KG1 (cell line): Measurements from ENCODE around the gene LBH.

ENCODE experiments used
- DNase-seq: peaks from one replicate; lab custom pipeline; 2025; lab: John Stamatoyannopoulos, UW

LBH gene

DNA sequence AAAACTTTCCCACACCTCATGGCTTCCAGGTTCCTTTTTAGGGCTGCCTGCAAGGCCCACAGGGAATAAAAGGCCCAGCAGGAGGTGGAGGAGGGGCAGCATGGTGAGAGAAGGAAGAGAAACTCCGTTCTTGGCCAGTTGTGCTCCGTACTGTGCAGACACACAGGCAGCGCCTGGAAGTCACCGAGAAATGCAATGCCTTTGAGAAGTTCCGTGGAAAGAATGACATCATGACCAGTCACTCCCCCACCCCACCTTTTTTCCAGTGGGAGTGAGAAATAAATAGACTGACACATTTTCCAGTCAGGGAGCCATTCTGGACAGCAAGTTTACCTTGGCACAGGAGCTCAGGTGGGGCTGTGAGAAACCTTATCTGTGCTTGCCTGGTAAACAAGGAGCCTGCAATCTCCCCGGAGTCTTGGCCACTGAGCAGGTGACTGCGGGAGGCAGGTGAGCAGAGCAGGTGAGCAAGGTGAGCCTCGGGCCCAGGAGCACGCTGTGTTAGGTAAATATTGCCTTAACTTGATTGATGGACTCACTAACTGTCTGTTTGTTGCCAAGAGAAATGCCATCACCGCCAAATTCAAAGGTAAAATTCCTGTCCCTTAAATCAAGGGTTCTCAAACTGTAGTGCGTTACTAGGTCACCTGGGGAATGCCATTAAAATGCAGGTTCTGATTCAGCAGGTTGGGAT, 13.5 kb upstream of the LBH start:
- DNase-seq: no peak

DNA sequence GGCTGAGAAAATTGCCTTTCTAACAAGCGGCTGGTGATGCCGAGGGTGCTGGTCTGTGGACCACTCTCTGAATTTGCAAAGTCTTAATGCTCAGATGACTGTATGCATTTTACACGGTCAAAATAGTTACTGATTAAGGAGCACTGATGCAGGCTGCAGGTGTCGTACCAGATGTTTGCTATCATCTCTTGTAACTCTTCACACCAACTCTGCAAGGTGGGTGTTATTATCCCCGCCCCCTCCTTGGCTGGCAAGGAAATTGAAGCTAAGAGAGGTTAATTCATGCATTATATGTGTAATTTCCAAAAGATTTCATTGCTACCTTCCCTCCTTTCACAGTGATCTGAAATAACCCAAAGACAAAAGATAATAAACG, 13.0 kb upstream of the LBH start:
- no peak for DNase-seq

DNA sequence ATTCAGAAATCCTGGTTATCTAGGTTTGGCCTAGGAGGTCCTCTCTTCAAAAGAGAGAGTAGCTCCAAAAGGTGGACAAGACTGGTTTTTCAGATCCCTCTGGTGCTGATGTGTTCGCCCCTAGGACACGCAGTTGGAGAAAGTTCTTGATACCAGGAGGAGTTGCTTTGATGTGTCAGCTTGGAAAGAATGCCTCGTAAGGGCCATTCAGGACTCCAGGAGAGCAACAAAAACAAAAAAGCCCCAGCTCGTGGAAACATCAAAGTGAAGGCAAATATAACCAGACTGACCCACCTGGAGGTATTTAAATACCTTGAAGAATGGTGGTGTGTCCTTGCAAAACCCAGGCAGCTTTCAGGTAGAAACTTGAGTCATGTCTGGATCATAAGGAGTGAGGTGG, 12.5 kb upstream of the LBH start:
- DNase-seq: no peak

DNA sequence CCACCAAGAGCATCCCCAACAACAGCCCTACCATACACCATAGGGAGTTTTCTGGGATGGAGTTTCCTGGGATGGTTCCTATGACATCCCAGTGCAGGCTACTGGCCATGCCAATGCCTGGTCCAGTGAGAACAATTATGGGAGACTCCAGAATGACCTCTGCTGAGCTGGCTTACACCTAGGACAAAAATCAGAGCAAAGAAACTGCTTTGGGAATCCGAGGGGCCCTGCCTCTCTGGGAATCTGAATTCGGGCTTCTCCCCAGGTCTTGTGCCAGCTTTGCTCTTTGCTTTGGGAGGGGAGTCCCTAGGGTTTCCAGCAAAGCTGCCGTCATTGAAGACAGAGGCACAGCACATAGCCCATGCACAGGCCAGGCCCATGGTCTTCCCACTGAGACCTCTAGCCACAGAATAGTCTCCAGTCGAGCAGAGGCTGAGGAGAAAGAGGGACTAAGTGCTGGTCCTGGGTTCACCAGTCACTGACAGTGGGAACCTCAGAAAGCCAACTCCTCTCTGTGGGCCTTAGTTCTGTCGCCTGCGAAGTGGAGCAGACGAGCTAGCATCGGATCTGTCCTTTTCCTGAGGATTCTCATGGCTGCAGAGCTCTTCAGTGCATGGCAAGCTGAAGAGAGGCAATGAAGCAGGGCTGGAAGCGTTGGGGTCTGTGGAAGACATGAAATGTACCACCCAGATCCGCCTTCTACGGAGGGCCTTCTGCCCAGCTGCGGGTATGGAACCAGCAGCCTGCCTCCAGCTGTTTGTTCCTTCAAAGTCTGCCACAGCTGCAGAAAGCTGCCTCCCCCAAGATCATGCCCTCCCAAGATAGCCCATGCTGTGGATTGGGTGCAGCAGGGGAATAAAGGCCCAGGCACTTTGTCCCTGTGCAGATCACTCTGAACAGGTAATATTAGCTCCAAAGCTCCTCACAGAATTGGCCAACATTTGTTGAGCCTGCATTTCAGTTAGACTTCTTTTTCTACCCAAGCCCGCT, 11.2 kb upstream of the LBH start:
- no peak for DNase-seq

DNA sequence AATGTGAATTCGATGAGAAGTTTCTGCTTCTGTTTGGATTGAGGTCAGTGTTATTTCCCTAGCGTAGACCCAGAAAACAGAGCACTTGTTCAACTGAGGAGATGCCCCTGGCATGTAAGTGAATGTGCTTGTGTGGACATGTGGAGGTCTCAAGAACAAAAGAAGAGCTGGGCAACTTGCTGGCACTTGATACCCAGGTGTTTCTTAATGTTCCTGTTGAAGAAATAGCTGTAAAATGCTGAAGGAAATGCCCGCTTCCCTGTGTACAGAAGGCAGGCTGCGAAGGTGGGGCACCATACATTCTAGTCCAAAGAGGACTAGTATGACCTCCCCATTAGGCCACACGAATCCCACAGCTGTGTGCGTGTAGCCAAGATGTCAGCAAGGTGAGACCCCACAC, 9.8 kb upstream of the LBH start:
- DNase-seq: no peak

DNA sequence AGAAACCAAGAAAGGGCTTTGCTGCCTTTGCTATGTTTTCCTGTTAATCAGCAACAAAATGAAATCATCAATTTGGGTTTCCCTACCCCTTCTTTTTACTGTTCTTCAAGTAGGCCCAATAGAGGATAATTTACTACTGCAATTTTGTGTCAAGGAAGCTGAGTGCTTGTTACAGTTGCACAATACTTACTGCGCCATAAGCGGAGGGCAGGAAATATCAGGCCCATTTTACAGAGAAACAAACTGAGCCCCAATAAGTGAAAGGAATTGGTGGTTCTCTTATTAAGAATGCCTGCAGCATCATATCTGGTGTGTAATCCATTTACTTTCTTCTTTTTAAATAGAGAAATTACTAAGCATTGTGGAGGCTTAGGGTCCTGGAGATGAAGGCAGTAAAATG, 9.3 kb upstream of the LBH start:
- no peak for DNase-seq

DNA sequence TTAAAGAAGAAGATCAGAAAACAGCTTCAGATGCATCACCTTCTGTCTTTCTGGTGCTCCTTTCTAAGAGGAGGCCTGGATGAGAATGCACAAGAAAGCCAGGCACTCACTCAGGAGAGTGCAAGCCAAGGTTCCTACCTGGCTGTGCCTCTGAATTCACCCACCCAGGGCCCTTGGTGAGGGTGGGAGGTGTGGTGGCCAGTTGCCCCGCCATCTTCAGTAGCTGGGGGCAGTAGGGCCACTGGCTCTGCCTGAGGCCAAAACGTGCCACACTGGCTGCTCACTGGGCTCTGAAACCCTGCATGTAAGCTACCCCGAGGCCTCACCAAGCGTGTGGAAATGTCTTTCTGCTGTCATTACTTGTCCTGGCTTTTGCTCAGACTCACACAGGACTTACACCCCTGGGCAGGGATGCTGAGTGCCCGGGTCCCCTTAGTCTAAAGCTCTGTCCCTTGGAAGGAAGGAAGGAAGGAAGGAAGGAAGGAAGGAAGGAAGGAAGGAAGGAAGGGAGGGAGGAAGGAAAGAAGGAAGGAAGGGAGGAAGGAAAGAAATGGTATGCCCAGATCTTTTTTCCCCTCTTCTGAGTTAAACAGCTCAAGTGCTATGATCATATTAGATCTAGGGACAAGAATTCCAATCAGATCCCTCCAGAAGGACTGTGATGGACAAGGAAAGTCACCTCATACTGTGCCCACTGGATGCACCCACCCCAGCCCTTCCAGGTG, 8.5 kb upstream of the LBH start:
- DNase-seq: no peak

DNA sequence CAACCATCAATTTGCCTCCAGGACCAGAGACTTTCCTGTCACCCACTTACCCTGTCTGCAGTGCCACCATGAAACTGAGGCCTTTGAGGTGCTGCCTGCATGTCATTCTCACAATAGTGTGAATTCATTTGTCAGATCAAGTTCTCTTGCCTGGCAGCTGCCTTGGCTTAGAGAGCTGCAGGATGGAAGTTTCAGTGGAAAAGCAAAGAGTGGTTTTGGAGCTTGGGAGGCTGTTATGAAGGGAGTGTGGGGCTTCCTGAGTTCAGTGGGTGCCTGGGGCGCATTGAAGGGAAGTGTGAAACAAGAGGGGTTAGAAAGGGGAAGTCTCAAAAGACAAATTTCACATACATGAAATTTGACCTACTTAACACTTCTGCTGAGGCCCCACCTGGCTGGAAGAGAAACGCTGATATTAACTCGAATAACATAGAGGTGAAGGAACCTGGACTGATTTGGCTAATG, 7.9 kb upstream of the LBH start:
- no peak for DNase-seq

DNA sequence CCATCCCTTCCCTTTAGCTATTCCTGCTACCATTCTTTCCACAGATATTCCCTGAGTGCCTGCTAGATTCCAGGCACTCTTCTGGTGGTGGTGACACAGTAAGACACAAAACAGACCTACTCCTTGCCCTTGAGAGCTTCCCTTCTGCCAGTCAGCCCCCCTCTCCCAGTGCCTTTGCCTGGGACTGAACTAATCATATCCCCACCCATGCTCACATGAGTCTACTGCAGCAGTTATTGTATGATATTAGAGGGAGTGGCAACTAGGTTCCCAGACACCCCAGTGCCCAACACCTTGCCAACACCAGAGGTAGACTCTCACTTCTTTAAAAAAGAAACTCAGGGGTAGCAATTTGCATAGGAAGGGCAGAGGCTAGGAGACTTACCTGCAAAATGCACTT, 7.2 kb upstream of the LBH start:
- DNase-seq: no peak

DNA sequence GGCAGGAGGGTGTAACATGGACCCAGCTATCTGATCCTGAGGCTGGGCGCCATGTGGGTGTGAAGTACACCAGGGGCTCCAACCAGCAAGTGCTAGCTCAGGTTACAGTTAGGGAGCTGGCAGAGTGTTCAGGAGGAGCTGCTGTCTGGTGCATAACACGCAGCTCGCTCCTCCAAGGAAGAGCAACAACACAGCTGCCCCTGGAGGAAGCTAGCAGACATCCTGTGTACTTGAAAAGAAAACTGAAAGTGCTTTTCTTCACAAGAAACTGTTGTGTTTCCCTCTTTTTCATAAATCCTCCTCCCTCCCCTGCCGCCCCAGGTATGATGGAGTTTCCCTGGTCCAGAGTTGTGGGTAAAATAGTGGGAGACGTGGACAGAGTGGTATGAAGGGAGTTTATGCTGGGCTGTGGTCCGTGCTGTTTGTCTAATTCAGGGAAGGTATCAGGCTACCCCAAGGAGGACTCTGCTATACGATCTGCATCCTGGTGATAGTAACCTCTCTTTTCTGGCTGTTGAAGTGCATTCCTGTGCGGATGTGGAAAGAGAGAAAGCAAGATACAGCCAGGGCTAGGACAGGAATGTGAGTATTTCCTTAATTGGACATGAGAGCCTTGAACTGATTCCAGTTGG, 6.1 kb upstream of the LBH start:
- DNase-seq: peak; percentile 79

DNA sequence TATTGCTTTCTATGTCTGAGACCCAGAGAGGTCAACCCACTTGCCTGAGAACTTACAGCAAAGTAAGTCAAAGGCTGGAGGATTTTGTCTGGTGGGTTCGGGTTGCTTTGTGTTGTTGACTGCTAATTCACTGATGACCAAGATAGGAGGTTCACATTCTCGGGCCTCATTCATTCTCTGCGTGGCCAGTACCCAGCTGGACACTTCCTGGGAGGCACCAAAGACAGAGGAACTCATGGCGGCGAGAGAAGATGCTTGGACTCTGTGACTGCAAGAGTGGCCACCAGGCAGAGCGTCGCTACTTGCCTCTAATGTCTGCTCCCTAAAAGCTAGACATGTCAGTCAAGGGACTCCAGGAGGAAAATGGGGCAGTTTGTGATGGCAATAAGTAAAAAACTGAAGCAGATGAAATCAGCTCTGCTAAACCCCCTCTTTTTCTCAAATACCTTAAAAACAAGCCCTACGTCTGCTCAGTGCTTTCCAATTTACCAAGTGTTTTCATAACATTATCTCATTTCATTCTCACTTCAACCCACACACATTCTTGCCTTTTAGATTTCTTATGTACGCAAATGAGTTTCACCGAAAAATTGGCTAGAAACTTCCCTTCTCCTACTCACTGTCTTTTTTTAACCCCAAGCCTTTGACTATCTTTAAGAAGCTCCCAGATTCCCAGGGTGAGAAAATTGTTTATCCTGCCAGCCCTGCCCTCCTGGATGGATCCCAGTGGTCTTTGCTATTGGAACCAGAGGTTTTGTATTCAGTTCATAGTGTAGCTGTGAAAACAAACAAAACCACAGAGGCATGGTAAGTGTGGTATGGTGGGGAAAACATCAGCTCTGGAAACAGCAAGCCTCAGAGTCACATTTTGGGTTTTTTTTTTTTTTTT, 4.9 kb upstream of the LBH start:
- DNase-seq: no peak

DNA sequence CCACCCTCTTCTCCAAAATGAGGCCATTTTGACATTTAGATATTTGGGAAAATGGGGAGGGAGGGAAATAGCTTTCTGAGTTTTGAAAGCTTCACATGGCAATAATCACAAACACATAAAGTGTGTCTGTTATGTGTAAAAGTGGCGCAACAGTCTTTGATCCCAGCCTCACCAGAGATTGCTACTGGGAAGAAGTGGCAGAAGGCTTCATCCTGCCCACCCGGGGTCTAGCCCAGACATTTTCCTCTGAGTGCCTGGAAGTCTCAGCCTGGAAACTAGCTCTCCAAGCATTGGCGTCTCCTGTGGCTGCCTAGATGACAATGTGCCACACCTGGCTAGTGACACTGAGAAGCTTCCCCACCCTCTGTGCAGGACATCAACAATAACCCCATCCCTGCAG, 1.7 kb upstream of the LBH start:
- DNase-seq: no peak

DNA sequence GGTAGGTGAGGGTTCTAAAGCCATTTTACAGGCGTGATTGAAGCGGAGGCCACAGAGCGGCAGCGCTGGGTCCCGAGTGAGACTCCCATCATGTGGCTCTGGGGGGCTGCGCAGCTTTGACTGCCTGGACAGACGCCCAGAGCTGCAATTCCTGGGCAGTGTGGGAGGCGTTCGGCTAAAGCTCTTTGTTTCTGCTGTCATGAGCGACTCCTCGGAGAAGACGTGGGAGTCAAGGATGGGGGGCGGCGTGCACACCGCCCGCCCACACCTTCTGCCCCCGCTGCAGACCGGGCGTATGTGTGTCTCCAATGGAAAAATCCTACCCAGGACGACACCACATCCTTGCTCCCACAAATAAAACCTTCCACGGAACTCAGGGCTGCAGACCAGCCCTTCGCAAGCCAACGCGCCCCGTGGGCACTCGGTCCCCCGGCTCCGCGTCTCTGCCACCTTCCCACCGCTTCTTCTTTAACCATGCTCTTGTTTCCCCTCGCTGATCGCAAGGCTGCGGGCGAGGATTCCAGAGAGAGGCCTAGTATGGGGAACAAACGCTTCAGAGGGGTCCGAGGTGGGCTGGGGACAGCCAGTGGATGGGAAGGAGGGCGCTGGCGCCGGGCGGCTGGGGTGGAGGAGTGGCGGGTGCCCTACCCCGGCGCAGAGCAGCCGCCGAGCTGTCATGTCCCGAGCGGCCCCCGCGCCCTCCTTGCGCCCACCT, 680 bp upstream of the LBH start:
- DNase-seq: no peak

DNA sequence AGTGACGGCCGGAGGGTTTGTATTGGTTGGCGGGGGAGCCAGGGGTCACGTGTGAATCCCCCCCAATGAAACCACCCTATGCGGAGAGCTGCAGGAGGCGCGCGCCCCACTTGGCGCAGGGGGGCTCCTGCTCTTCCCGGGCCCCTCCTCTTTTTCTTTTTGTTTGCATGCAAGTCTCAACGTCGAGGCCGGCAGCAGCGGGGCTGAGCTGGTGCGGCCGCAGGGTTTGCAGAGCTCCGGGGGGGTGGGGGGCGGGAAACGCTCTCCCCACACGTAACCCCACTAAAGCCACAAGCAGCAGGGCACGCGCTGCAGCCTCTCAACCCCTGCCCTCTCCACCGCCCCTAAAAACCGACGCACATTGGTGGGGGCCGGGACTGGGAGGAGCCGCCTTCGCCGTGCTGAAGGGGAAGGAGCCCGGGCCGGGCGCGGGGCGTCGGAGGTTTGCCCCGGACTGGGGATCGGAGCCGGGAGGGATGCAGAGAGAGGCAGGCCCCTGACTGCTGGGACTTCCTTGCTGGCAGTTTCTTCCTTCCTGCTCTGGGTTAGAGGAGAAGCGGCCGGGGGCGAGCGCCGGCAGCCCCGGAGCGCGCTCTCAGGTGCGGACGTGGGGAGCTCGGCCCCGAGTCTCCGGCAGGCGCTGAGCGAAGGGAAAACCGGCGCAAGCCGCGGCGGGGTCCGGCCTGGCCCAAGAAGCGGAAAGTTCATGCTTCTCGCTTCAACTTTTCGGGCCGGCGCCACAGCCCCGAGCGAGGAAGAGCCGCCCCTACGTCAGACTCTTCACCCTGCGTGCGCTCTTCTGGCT, 864 bp downstream of the LBH start:
- DNase-seq: peak; percentile 26

DNA sequence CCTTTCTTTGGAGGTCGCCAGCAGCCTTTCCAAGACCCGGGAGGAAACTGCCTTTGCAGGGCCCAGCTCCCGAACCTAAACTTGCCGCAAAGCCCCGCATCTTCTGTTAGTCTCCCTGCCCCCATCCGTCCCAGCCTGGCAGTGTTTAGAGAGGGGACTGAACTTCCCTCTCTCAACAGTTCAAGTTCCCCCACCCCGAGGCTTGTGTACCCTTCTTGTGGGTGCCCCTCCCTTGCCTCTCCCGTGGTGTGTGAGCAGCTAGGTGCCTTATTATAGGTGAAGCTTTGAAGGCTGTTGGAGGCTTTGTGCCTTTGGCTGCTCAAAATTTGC, 1.4 kb downstream of the LBH start:
- DNase-seq: no peak

DNA sequence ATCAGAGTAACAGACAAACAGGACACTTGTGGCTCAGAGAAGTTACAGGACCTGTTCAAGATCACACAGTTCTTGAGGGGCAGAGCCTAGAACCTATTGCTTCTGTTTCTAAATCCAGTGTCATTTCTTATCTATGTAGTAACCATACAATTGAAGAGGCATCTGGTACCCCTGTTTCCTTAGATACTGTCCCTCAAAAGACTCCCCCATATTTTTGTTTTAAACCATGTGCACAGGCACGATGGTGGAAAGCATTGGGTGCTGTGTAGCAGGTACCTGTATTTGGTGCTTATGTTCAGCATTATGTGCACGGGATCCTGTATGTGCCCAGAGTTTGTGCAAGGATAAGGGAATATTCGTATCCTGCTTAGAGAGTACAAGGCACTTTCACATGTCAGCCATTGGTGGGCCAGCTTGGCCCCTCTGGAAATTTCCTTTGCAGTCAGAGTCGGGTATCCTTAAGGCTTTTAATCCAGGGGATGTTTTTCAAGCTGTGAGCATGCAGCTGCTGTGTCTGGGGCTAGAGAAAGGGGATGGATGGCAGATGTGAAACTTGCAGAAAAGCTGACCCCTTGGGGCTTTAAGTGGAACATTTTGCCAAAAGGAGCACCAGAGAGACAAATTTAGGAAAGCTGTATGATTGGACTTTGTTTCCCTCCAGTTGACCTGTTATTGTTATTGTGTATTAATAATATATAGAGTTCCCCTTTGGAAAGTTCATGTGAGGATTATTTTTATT, 2.1 kb downstream of the LBH start:
- DNase-seq: no peak

DNA sequence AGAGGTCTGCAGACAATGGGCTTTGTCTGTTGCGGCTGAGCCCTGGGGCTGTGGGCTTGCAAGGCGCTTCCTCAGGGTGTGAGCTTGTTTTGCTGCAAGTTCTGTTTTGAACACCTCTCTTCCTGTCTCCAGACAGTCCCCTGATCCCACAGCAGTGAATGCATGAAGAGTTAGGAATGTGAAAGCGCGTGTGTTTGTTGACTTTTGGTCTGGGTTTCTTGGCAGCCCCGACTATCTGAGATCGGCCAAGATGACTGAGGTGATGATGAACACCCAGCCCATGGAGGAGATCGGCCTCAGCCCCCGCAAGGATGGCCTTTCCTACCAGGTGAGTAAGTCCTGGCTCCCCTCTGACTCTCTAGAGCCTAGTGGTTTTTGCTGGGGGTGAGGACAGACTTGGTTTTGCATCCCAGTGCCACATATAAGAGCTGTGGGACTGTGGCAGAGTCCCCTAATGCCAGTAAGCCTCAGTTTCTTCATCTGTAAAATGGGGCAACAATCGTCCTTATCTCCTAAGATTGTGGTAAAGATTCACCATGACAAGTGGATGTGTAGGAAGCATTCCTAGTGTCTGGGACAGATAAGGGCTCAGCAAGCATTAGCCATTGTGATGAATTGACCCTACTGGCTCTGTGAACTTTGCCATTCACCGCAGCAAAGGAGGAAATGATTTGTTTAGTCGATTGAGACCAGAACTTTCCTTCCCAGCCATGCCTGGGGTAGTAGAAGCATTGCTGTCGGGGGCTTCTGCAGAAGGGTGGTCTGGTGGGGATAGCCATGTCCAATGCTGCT, 3.0 kb downstream of the LBH start:
- DNase-seq: no peak

DNA sequence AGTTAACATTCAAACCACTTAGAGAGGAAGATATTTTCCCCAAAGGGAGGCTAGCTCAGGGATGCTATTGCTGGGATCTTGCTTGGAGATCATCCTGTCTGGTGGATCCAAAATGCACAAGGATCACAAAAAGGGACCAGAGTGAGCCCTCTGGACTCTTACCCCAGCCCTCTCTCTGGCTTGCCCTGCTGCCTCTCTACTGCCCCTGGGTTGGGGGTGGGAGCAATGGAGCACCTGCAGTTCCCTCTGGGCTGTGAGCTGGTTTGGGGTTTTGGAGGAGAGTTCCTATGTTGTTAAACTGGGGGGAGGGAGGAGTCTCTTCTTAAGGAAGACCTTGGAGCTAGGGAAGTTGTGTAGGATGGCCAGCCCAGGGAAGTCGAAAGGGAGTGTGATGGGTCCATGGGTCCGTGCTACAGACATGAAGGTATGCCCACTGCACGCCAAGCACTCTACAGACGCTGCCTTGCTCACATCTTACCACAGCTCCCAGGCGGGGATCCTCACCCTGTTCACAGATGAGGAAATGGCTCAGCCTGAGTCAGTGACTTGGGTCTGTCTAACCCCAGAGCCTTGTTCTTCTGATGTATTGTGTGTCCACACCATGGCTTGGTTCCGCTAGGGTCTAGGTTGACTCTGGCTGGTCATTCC, 3.8 kb downstream of the LBH start:
- no peak for DNase-seq
